ENCODE results near the gene HCCS.

The HCCS gene

DNA sequence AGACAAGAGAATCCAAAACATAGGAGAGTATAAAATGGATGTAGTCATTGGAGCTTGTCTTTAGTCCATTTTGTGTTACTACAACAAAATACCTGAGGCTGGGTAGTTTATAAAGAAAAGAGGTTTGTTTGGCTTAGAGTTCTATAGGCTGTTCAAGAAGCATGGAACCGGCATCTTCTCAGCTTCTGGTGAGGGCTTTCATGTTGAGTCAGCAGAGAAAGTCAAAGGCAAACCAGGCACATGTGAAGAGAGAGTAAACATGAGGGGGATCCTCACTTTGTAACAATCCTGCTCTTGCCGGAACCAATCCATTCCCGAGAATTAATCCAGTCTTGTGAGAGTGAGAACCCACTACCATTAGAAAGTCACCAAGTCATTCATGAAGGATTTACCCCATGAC is 8.1 kb upstream of the HCCS start:
- H3K4me3 ChIP-seq (ENCODE audit: control insufficient read depth, low read depth, low read length), result no peak overlapping the region
- TF ChIP-seq CTCF (conservative IDR thresholded peaks at IDR 0.05; ENCODE audit: control insufficient read depth, insufficient read depth, low read depth, low read length), result no peak

DNA sequence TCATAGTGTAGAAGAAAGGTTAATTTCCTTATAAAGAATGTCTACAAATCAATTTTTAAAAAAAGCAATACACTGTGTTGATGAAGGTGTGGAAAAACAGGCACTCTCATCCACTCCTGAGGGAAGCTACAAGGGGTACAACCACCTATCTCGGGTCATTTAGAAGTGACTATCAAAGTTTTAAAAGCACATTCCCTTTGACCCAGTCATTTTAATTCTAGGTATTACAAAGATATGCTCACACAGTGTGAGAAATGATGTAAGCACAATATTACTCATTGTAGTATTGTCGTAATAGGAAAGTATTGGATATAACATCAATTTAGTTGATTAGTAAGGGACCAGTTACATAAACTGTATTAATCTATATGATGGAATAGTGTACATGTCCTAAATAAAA is 7.4 kb upstream of the HCCS start:
- no peak for TF ChIP-seq CTCF (conservative IDR thresholded peaks at IDR 0.05; ENCODE audit: control insufficient read depth, insufficient read depth, low read depth, low read length)
- H3K4me3 ChIP-seq (ENCODE audit: control insufficient read depth, low read depth, low read length), result no peak overlapping the region
- DNase-seq (ENCODE audit: low read depth), result no peak

More for the DNA sequence above, 8.1 kb upstream of the HCCS start:
- no peak for DNase-seq (ENCODE audit: low read depth)

GRCh38 chrX:11105080-11105479 is 6.1 kb upstream of the HCCS start:
- no peak overlapping the region for H3K4me3 ChIP-seq (ENCODE audit: control insufficient read depth, low read depth, low read length)
- DNase-seq (ENCODE audit: low read depth), result peak; percentile 67
- TF ChIP-seq CTCF (conservative IDR thresholded peaks at IDR 0.05; ENCODE audit: control insufficient read depth, insufficient read depth, low read depth, low read length), result no peak

GRCh38 chrX:11108253-11108941 is 2.7 kb upstream of the HCCS start:
- no peak for DNase-seq (ENCODE audit: low read depth)
- no peak for TF ChIP-seq CTCF (conservative IDR thresholded peaks at IDR 0.05; ENCODE audit: control insufficient read depth, insufficient read depth, low read depth, low read length)
- H3K4me3 ChIP-seq (ENCODE audit: control insufficient read depth, low read depth, low read length), result no peak overlapping the region

DNA sequence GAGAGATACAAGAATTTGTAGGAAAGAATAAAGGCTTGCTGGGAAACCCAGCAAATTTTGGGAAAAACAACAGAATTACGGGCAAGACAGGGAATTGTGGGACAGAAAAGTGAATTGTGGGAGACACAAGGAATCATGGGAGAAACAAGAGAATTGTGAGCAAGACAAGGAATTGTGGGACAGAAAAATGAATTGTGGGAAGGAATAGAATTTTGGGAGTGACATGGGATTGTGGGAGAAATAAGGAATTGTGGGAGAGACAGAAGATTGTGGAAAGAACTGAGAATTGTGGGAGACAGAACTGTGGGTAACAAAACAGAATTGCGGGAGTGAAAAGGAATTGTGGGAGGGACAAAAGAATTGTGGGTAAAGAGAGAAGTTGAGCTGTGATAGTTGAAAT is 1.2 kb upstream of the HCCS start:
- DNase-seq (ENCODE audit: low read depth), result no peak
- no peak for TF ChIP-seq CTCF (conservative IDR thresholded peaks at IDR 0.05; ENCODE audit: control insufficient read depth, insufficient read depth, low read depth, low read length)
- no peak overlapping the region for H3K4me3 ChIP-seq (ENCODE audit: control insufficient read depth, low read depth, low read length)

DNA sequence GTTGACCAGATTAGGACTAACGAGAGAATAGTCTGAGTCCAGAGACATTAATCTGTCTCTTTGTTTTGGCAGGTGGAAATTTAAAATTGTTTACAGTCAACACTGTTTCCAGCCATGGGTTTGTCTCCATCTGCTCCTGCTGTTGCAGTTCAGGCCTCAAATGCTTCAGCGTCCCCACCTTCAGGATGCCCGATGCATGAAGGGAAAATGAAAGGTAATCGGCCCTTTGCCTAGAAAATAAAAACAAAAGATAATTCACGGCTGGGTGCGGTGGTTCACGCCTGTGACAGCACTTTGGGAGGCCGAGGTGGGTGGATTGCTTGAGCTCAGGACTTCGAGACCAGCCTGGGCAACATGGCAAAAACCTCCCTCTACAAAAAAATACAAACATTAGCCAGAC is 815 bp downstream of the HCCS start:
- peak overlapping the region; percentile 73 for H3K4me3 ChIP-seq (ENCODE audit: control insufficient read depth, low read depth, low read length)
- no peak for DNase-seq (ENCODE audit: low read depth)
- TF ChIP-seq CTCF (conservative IDR thresholded peaks at IDR 0.05; ENCODE audit: control insufficient read depth, insufficient read depth, low read depth, low read length), result no peak

DNA sequence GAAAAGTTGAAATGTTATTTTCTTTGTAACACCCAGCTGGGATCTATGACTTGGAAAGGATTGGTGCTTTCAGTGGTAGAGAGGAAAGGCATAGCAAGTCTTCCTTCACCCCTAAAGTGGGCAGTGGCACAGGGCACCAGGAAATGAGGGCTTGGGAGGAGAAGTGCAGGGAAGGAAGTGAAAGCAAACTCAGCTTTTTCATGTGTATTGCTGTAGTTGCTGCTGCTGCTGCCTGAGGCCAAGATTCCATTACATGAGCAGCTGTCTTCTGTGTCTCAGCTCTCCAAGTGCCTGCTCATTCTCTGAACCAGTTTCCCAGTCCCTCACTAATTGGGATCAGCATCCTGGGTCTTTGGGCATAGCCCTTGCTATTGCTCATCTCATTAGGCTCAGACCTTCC is 2.6 kb downstream of the HCCS start:
- TF ChIP-seq CTCF (conservative IDR thresholded peaks at IDR 0.05; ENCODE audit: control insufficient read depth, insufficient read depth, low read depth, low read length), result no peak
- no peak for DNase-seq (ENCODE audit: low read depth)
- no peak overlapping the region for H3K4me3 ChIP-seq (ENCODE audit: control insufficient read depth, low read depth, low read length)
